ENCODE measurements around the gene XXYLT1. TPM values are rescaled to one million over a fixed set of nuclear protein-coding genes. Genes with fewer than 3 reads are reported as not detected.

XXYLT1 gene
- total and polyA plus RNA-seq, 10 of the 15 experiments (the other 5 are each of a cell fraction or from before 2014, with no cell fraction given): 1.2 to 14.2 (median 9.3) TPM

DNA sequence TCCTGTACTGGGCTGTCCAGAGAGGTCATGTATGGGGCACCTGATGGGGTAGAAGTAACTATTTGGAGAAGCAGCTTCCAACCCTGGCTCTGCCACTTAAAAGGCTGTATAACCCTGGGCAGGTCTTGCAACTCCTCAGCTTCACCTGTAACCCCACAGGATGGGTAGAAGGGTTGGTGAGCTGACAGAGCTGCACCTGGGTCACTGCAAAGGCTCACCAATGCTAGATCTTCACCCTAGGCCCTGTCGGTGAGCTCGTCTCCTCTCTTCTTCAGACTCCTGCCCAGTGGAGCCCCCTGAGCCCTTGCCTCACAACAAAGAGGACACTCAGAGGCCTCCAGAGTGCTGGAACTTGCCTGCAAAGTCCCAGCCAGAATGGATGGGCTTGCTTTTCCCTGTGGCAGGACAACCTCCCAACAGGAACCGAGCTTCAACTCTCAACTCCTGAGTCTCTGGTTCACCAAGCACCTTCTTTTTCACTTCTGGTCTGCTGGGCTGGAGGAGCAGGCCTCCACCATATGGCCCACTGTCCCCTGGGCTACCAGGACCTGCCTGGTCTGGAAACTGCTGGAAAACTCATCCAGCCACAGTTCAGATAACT, 45.9 kb downstream of the XXYLT1 start:
- H2AFZ ChIP-seq (ENCODE audit: control insufficient read depth, low read depth, low read length): no peak overlapping the region
- H3K79me2 ChIP-seq (ENCODE audit: control insufficient read depth, insufficient read depth, low read length): no peaks in the 10 kb centered on the region
- H3K4me3 ChIP-seq: no peak overlapping the region
- H3K36me3 ChIP-seq (ENCODE audit: control insufficient read depth in 2 of 2, insufficient read depth in 2 of 2, low read length in 1 of 2): no peaks in the 10 kb centered on the region; a peak in 1 of 4 replicates
- no peak overlapping the region for H3K4me2 ChIP-seq (ENCODE audit: control insufficient read depth, insufficient read depth)
- ATAC-seq (no peak), FAIRE-seq (no peak), DNase-seq (ENCODE audit: low read depth, low spot score) (no peak)
- BruUV-seq (replicated peaks): no TSS peak
- in situ Hi-C loops (cut with MboI) (no loop called here), intact Hi-C loops (cut with micrococcal nuclease; ENCODE audit: unreplicated experiment) (no loop called here)
- no peak overlapping the region for H3K9ac ChIP-seq (ENCODE audit: control insufficient read depth, insufficient read depth, low read length)
- ChIA-PET CTCF (no interaction called here), RAD21 (ENCODE audit: unreplicated experiment) (interaction anchor here (1.4 kb wide), 1 partner anchor 25 kb away, joined by 4 read pairs; no protein-coding TSS in a partner anchor), POLR2A (no interaction called here), SMC1A (ENCODE audit: uncharacterized antibody, unreplicated experiment) (no interaction called here)
- WGBS (ENCODE audit: insufficient coverage, insufficient replicate concordance, low lambda C conversion rate, missing lambda C conversion rate): 96% methylated on average over 3 of the region's 3 CpGs
- no peaks in the 10 kb centered on the region for H3K4me1 ChIP-seq (ENCODE audit: control insufficient read depth, insufficient read depth, low read length)
- no peaks in the 10 kb centered on the region for H3K27me3 ChIP-seq (replicated peaks in 1 of 2; ENCODE audit: control insufficient read depth in 2 of 2, insufficient read depth in 2 of 2, low read length in 1 of 2)
- no peak overlapping the region for H3K27ac ChIP-seq (ENCODE audit: control insufficient read depth, insufficient read depth)
- H4K20me1 ChIP-seq (ENCODE audit: control insufficient read depth, insufficient read depth): no peaks in the 10 kb centered on the region
- no peak for TF ChIP-seq CEBPB (IDR thresholded peaks at IDR 0.05; ENCODE audit: borderline replicate concordance in 1 of 2, low read depth in 2 of 2, low read length in 2 of 2)
- TF ChIP-seq ESRRA (IDR thresholded peaks at IDR 0.05; ENCODE audit: low read length): no peak
- no peak for TF ChIP-seq EP300 (IDR thresholded peaks at IDR 0.05; ENCODE audit: borderline replicate concordance in 1 of 2, control insufficient read depth in 1 of 2, low read depth in 2 of 2, low read length in 2 of 2)
- no peaks in the 10 kb centered on the region for H3K9me3 ChIP-seq (replicated peaks; ENCODE audit: control insufficient read depth, insufficient read depth, low read length)

DNA sequence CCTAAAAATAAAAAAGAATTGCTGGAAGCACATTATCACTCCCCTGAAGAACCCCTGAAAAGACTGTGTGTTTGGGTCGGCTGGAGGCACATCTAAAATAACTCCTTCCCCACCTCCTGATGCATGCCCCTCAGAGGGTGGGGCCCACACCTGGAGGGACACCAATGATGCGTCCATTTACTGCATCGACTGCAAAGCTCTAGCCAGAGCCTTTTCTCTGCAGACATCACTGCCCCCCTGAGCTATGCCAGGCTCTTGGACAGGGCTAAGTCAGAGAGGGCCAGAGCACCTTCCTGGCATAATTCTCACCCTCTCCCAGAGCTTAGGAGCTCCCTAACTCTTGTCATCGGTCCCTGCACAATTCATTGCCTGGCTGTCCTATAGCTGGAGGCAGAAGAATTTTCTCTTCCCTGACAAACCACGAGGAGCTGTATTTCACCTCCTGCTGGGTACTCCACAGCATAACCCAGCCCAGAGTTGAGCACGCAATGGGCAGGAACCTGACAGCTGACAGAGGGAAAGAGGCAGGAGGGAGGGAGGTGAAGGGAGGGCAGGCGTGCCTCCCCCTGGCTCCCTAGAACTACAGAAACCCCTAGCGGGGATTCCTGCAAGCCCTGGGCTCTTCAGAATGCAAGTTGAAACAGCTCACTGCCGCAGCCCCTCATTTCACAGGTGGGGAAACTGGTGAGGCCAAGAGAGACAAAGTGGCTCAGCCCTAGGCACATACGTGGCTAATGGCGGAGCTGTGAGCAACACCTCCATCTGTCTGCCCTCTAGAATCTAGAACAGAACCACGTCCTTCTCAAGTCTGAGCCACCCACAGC, 46.6 kb downstream of the XXYLT1 start:
- BruUV-seq (replicated peaks): no TSS peak
- TF ChIP-seq, protein P1, sequence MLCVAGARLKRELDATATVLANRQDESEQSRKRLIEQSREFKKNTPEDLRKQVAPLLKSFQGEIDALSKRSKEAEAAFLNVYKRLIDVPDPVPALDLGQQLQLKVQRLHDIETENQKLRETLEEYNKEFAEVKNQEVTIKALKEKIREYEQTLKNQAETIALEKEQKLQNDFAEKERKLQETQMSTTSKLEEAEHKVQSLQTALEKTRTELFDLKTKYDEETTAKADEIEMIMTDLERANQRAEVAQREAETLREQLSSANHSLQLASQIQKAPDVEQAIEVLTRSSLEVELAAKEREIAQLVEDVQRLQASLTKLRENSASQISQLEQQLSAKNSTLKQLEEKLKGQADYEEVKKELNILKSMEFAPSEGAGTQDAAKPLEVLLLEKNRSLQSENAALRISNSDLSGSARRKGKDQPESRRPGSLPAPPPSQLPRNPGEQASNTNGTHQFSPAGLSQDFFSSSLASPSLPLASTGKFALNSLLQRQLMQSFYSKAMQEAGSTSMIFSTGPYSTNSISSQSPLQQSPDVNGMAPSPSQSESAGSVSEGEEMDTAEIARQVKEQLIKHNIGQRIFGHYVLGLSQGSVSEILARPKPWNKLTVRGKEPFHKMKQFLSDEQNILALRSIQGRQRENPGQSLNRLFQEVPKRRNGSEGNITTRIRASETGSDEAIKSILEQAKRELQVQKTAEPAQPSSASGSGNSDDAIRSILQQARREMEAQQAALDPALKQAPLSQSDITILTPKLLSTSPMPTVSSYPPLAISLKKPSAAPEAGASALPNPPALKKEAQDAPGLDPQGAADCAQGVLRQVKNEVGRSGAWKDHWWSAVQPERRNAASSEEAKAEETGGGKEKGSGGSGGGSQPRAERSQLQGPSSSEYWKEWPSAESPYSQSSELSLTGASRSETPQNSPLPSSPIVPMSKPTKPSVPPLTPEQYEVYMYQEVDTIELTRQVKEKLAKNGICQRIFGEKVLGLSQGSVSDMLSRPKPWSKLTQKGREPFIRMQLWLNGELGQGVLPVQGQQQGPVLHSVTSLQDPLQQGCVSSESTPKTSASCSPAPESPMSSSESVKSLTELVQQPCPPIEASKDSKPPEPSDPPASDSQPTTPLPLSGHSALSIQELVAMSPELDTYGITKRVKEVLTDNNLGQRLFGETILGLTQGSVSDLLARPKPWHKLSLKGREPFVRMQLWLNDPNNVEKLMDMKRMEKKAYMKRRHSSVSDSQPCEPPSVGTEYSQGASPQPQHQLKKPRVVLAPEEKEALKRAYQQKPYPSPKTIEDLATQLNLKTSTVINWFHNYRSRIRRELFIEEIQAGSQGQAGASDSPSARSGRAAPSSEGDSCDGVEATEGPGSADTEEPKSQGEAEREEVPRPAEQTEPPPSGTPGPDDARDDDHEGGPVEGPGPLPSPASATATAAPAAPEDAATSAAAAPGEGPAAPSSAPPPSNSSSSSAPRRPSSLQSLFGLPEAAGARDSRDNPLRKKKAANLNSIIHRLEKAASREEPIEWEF (IDR thresholded peaks at IDR 0.05; ENCODE audit: insufficient replicate concordance, low read depth, low read length): no peak
- TF ChIP-seq TAF1 (IDR thresholded peaks at IDR 0.05; ENCODE audit: borderline replicate concordance, low read depth, low read length): no peak

More for the DNA sequence above, 46.6 kb downstream of the XXYLT1 start:
- 84% methylated on average over 12 of the region's 12 CpGs for WGBS (ENCODE audit: insufficient coverage, insufficient replicate concordance, low lambda C conversion rate, missing lambda C conversion rate)
- H3K36me3 ChIP-seq (ENCODE audit: control insufficient read depth in 2 of 2, insufficient read depth in 2 of 2, low read length in 1 of 2): no peaks in the 10 kb centered on the region; a peak in 1 of 4 replicates
- RAD21 ChIA-PET (ENCODE audit: unreplicated experiment): interaction anchor here (1.4 kb wide), 1 partner anchor 25 kb away, joined by 4 read pairs; no protein-coding TSS in a partner anchor
- DNase-seq (ENCODE audit: low read depth, low spot score) (no peak), FAIRE-seq (no peak), ATAC-seq (no peak)
- H3K27me3 ChIP-seq (replicated peaks in 1 of 2; ENCODE audit: control insufficient read depth in 2 of 2, insufficient read depth in 2 of 2, low read length in 1 of 2): no peaks in the 10 kb centered on the region
- in situ Hi-C loops (cut with MboI): no loop called here
- SMC1A ChIA-PET (ENCODE audit: uncharacterized antibody, unreplicated experiment): no interaction called here
- H3K9me3 ChIP-seq (replicated peaks; ENCODE audit: control insufficient read depth, insufficient read depth, low read length): no peaks in the 10 kb centered on the region
- H3K9ac ChIP-seq (ENCODE audit: control insufficient read depth, insufficient read depth, low read length): no peak overlapping the region
- CTCF ChIA-PET: no interaction called here
- no peak overlapping the region for H2AFZ ChIP-seq (ENCODE audit: control insufficient read depth, low read depth, low read length)
- no peak overlapping the region for H3K4me2 ChIP-seq (ENCODE audit: control insufficient read depth, insufficient read depth)
- no peaks in the 10 kb centered on the region for H4K20me1 ChIP-seq (ENCODE audit: control insufficient read depth, insufficient read depth)
- POLR2A ChIA-PET: interaction anchor here (0.5 kb wide), 1 partner anchor 10 kb away, joined by 8 read pairs; no protein-coding TSS in a partner anchor
- H3K4me1 ChIP-seq (ENCODE audit: control insufficient read depth, insufficient read depth, low read length): no peaks in the 10 kb centered on the region
- H3K27ac ChIP-seq (ENCODE audit: control insufficient read depth, insufficient read depth): no peak overlapping the region
- intact Hi-C loops (cut with micrococcal nuclease; ENCODE audit: unreplicated experiment): no loop called here
- no peak overlapping the region for H3K4me3 ChIP-seq
- no peaks in the 10 kb centered on the region for H3K79me2 ChIP-seq (ENCODE audit: control insufficient read depth, insufficient read depth, low read length)
